Stimulated activated CD8-positive, alpha-beta memory T cell treated with anti-CD3 and anti-CD28 coated beads, Interleukin-7, amount 100 ng/mL, for 1 hour (primary cell): Measurements from ENCODE around the gene TMCC1.

Experiments used
- DNase-seq, 2 donors: peaks; one replicate each; pipeline ENCODE4 v3.0.0-alpha.2; 2020; ENCODE audit warnings: low read depth in 2 of 2

TMCC1 gene

GRCh38 chr3:129599073-129599472 is 294.4 kb downstream of the TMCC1 start:
- DNase-seq = no peak

DNA sequence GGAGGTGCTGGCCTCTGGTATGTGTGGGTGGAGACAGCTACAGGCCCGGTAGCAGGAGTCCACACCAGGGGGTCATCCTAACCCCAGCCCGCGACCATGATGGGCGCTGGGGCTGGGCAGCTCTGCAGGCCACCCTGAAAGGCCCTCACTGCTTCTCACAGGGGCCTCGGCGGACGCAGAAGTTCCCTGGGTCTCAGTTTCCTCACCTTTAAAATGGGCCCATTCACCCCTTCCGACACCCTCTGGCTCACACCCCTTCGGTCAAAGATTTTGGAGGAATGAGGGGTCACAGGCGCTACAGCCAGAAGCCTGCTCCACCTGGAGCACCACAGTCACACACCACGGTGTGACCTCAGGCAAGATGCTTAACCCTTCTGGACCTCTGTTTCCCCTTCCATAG is 295.0 kb downstream of the TMCC1 start:
- DNase-seq = no peak

DNA sequence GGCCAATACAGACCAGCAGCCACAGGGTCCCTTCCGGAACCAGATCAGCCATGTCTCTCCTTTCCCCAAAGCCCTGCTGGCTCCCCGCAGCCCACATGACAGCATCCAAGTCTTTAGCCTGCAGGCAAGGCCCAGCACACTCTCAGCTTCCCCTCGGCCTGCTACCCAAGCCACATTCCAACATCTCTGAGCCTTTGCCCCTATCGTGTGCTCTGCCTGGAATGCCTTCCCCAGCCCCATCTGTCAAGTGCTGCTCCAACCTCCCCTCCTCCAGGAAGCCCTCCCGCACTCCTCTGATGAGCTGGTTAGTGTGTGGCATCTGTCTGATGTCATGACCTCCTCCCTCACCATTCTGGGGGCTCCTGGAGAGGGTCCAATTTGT is 295.5 kb downstream of the TMCC1 start:
- DNase-seq = no peak
